Epithelial cell of proximal tubule (primary cell): ENCODE measurements around the gene FGF11. TPM values are rescaled to one million over a fixed set of nuclear protein-coding genes. Genes with fewer than 3 reads are reported as not detected.

Experiments
- DNase-seq: peaks from one replicate; pipeline ENCODE4 v3.0.0-alpha.2; 2011; ENCODE audit warnings: low read depth
- H3K4me3 ChIP-seq: 2 replicates; pipeline ENCODE4 v1.5.1; 2011; ENCODE audit warnings: low read depth, mild to moderate bottlenecking, low read length
- CTCF ChIP-seq: conservative IDR thresholded peaks from 2 replicates; pipeline ENCODE4 v1.5.1; 2012; ENCODE audit warnings: low read depth, mild to moderate bottlenecking, low read length
- total RNA-seq: library from RNA; depleted of rRNA; stranded (reverse); fragments of >200 nt; gene quantifications from 2 replicates; pipeline ENCODE4 v1.2.3, GENCODE V29; 2015

Gene FGF11
- total RNA-seq, 1 donor from 2014 or later: 11.5 TPM

- DNase-seq: no peak
- TF ChIP-seq CTCF: no peak
Observed at GRCh38 chr17:7444682-7445618, 5.6 kb downstream of the FGF11 start, which contains the start of gene CHRNB1. TSS of gene CHRNB1 (plus strand) at chr17:7445061. CDS start at chr17:7445128, 67 bp downstream.

GRCh38 chr17:7445619-7445968 is 6.3 kb downstream of the FGF11 start:
- DNase-seq: no peak
- no peak for TF ChIP-seq CTCF
- peak overlapping the region; percentile 45 for H3K4me3 ChIP-seq

More at GRCh38 chr17:7444682-7445618, 5.6 kb downstream of the FGF11 start, which contains the start of gene CHRNB1:
- peak within 1 kb of the TSS; percentile 45 for H3K4me3 ChIP-seq

- TF ChIP-seq CTCF: no peak
- DNase-seq: no peak
- no peak overlapping the region for H3K4me3 ChIP-seq
Observed at GRCh38 chr17:7448461-7448860, 9.1 kb downstream of the FGF11 start.

DNA sequence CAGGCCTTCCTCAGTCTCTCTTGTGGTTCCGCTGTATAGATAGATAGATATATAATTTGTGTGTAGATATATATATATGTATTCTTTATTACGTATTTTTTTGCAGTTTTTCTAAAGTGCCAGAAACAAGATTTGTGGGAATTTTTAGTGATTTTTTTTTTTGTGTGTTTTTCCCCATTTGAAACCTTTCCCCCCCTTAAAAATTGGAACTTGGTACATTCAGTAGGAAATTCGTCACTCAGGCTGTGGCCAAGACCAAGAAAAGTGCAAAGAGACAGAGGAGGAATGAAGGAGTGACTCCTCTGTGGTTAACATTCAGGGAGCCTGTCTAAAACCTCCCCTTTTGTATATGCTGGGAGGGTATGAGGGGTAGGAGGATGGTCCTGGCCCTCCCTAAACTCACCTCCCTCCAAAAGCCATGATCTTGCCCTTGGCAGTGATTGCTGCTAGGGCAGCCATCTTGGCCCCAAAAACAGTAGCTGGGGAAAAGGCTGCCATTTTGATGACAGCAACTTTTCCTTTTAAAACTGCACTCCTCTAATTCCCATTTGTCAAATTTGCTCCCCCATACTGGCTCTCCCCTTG is 20.7 kb downstream of the FGF11 start:
- DNase-seq: no peak
- no peak overlapping the region for H3K4me3 ChIP-seq
- no peak for TF ChIP-seq CTCF

DNA sequence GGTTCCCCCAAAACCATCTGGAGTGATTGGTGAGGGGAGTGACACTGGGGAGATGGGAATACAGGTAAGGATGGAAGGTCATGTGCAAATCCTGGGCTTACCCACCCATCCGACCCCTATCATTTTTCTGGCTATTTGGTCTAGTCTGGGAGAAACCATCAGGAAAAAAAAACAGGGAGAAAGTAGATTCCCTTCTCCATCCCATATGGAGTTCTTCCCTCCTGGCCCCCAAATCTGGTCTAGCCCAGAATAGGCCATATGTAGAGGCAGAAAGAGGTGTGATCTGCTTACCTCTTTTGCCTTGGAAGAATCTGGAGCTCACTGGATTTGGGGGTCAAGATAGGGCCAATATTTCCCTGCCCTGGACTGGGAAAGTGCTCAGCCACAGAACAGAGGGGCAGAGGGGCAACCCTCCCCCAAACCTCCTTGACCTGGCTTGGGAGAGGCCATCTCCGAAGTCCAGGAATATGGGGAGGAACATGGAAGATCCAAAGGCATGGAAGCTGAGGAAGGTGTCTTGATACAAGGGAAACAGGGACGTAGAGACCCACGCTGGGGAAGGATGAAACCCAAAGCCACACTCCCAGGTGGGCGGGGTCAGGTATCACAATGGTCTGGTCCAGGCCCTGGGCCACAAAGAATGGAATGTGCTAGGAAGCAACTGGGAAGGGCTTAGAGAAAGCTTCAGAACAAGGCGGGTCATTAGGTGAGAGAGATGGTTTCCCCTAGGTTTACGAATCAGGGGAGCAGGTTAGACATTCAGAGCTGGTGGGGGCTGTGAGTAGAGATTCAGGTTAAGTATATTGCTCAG is 21.7 kb downstream of the FGF11 start:
- DNase-seq: no peak
- no peak overlapping the region for H3K4me3 ChIP-seq
- no peak for TF ChIP-seq CTCF

GRCh38 chr17:7462474-7463371 is 23.4 kb downstream of the FGF11 start:
- DNase-seq: no peak
- no peak overlapping the region for H3K4me3 ChIP-seq
- TF ChIP-seq CTCF: no peak
